ENCODE data around the gene C1orf226. TPM values are rescaled to one million over a fixed set of nuclear protein-coding genes. Genes with fewer than 3 reads are reported as not detected.

Gene C1orf226
- total and polyA plus RNA-seq, 2 of the 8 experiments (the other 6 are each of a cell fraction or from before 2014, with no cell fraction given): 8.2 to 18.8 TPM

GRCh38 chr1:162416215-162416614 is 34.7 kb downstream of the C1orf226 start:
- Histone ChIP-seq H2BK12ac (ENCODE audit: low read depth, low read length) (no peak overlapping the region), H3K4me3 (ENCODE audit: extremely low read depth in 1 of 4, insufficient read depth in 2 of 4, low read depth in 3 of 4, low read length in 4 of 4) (no peak overlapping the region), H2AFZ (ENCODE audit: low read length) (no peak overlapping the region), H3K4me1 (replicated peaks in 1 of 4; ENCODE audit: control insufficient read depth in 3 of 4, insufficient read depth in 4 of 4, low read length in 3 of 4) (no peaks in the 10 kb centered on the region), H3K4ac (replicated peaks; ENCODE audit: insufficient read length, low read depth, low read length) (no peak overlapping the region), H3K14ac (ENCODE audit: insufficient read length) (no peak overlapping the region), H3K27ac (ENCODE audit: low read depth, low read length) (no peak overlapping the region), H3K79me2 (ENCODE audit: control insufficient read depth in 1 of 2, insufficient read depth in 2 of 2, low read length in 2 of 2) (no peaks in the 10 kb centered on the region), H3K23me2 (ENCODE audit: low read depth, low read length) (no peaks in the 10 kb centered on the region), H2BK120ac (replicated peaks; ENCODE audit: low read depth, low read length) (no peak overlapping the region), H3K9me3 (ENCODE audit: insufficient read depth in 2 of 2, low read depth in 1 of 2, low read length in 1 of 2) (no peaks in the 10 kb centered on the region; a peak in 2 of 4 replicates), H4K5ac (ENCODE audit: insufficient read length, low read depth, low read length) (no peak overlapping the region), H4K8ac (ENCODE audit: extremely low read depth, insufficient read depth, low read length) (no peak overlapping the region), H3K18ac (ENCODE audit: extremely low read depth, low read length) (no peak overlapping the region), H2BK15ac (ENCODE audit: low read length) (no peak overlapping the region), H3K27me3 (replicated peaks in 1 of 4; ENCODE audit: control insufficient read depth in 3 of 4, extremely low read depth in 1 of 4, insufficient read depth in 3 of 4, low read length in 3 of 4) (peaks cover 0 to 1% (median 0%) of the 10 kb centered on the region in 4 experiments; a peak in 1 of 7 replicates), H3K36me3 (ENCODE audit: control insufficient read depth in 2 of 4, insufficient read depth in 4 of 4, low read length in 3 of 4) (no peaks in the 10 kb centered on the region), H2BK5ac (ENCODE audit: low read depth, low read length) (no peak overlapping the region), H3K56ac (replicated peaks; ENCODE audit: insufficient read length, low read depth, low read length) (no peak overlapping the region), H2BK20ac (ENCODE audit: low read length) (no peak overlapping the region), H4K91ac (replicated peaks; ENCODE audit: insufficient read length, low read length) (no peak overlapping the region), H3K23ac (ENCODE audit: insufficient read length) (no peak overlapping the region), H4K20me1 (replicated peaks in 1 of 2; ENCODE audit: control insufficient read depth in 1 of 2, insufficient read depth in 2 of 2, low read length in 2 of 2) (no peaks in the 10 kb centered on the region), H3K4me2 (ENCODE audit: insufficient read depth in 1 of 2, low read depth in 2 of 2, low read length in 2 of 2) (no peak overlapping the region), H2AK5ac (ENCODE audit: low read depth, low read length) (no peak overlapping the region), H3K79me1 (ENCODE audit: low read depth, low read length) (no peaks in the 10 kb centered on the region), H3K9ac (replicated peaks in 1 of 4; ENCODE audit: extremely low read depth in 1 of 4, low read depth in 3 of 4, low read length in 3 of 4) (no peak overlapping the region)
- no peak for FAIRE-seq
- CTCF ChIA-PET (ENCODE audit: partially characterized antibody): interaction anchor here (0.8 kb wide), 1 partner anchor 60 kb away, joined by 3 read pairs; no protein-coding TSS in a partner anchor
- POLR2A ChIA-PET (ENCODE audit: partially characterized antibody): no interaction called here
- DNase-seq (ENCODE audit: low read depth in 1 of 2, low spot score in 2 of 2): no peak
- TF ChIP-seq TAF1 (IDR thresholded peaks at IDR 0.05; ENCODE audit: low read depth, low read length) (no peak), SAP30 (IDR thresholded peaks at IDR 0.05; ENCODE audit: insufficient read depth, insufficient replicate concordance, low read length) (no peak), HDAC6 (IDR thresholded peaks at IDR 0.05; ENCODE audit: low read depth, low read length) (no peak), CTCF (IDR thresholded peaks at IDR 0.05; ENCODE audit: control extremely low read depth in 1 of 3, insufficient read depth in 1 of 3, low read depth in 1 of 3, low read length in 3 of 3) (no peak), POLR2A (IDR thresholded peaks at IDR 0.05; ENCODE audit: control extremely low read depth in 1 of 2, low read depth in 2 of 2, low read length in 2 of 2) (no peak), JUND (IDR thresholded peaks at IDR 0.05; ENCODE audit: low read length) (no peak), SUZ12 (IDR thresholded peaks at IDR 0.05; ENCODE audit: low read length) (no peak)

Data from H1 (cell line).